Suprapubic skin (tissue), 4 donors: Measurements from ENCODE around the gene SLC17A1. TPM values are rescaled to one million over a fixed set of nuclear protein-coding genes. Genes with fewer than 3 reads are reported as not detected.

Experiments used
- DNase-seq, 2 donors: peaks; one replicate each; pipeline ENCODE4 v3.0.0-alpha.2; 2019; ENCODE audit warnings: low spot score in 2 of 2
- H3K27ac ChIP-seq: fragments of 200-600 bp; sonication (generic); one replicate; pipeline ENCODE4 v1.5.1; 2019
- H3K27me3 ChIP-seq: fragments of 200-600 bp; sonication (generic); one replicate; pipeline ENCODE4 v1.5.1; 2019
- H3K36me3 ChIP-seq: fragments of 200-600 bp; sonication (generic); one replicate; pipeline ENCODE4 v1.5.1; 2019
- H3K4me1 ChIP-seq: fragments of 200-600 bp; sonication (generic); one replicate; pipeline ENCODE4 v1.5.1; 2019
- H3K4me3 ChIP-seq: fragments of 200-600 bp; sonication (generic); one replicate; pipeline ENCODE4 v1.5.1; 2019; ENCODE audit warnings: mild to moderate bottlenecking
- H3K9me3 ChIP-seq: fragments of 200-600 bp; sonication (generic); one replicate; pipeline ENCODE4 v1.5.1; 2019
- EP300 ChIP-seq: sonication (generic); formaldehyde crosslinking; IDR thresholded peaks from one replicate; pipeline ENCODE4 v1.6.1; 2017; ENCODE audit warnings: antibody characterized with exemption
- POLR2A ChIP-seq, 2 donors: fragments of 450-650 bp; IDR thresholded peaks; one replicate each; pipeline ENCODE4 v1.6.1; 2017; ENCODE audit warnings: antibody characterized with exemption in 2 of 2, mild to moderate bottlenecking in 2 of 2, moderate library complexity in 2 of 2
- POLR2AphosphoS5 ChIP-seq, 3 donors: sonication (generic); formaldehyde crosslinking; IDR thresholded peaks; one replicate each; pipeline ENCODE4 v1.6.1; 2017; ENCODE audit warnings: antibody characterized with exemption in 3 of 3
- total RNA-seq, 4 donors: library from RNA; depleted of rRNA; stranded (reverse); fragments of >200 nt; gene quantifications; one replicate each; pipeline ENCODE4 v1.1.0, GENCODE V29; 2016
- TF ChIP-seq, protein P1 (sequence below), 2 donors: fragments of 200-600 bp in 1 of 2; fragments of 450-650 bp in 1 of 2; sonication (generic) in 1 of 2; IDR thresholded peaks; one replicate each; pipeline ENCODE4 v1.5.1; 2016 to 2019; ENCODE audit warnings: antibody characterized with exemption in 2 of 2, mild to moderate bottlenecking in 1 of 2, moderate library complexity in 1 of 2

Gene SLC17A1
- total RNA-seq, 4 donors from 2014 or later = not detected

GRCh38 chr6:25735261-25735660 lies 96.6 kb downstream of the SLC17A1 start:
- H3K27ac ChIP-seq = no peak overlapping the region
- H3K4me3 ChIP-seq = no peak overlapping the region
- H3K9me3 ChIP-seq = no peaks in the 10 kb centered on the region
- DNase-seq = no peak
- H3K4me1 ChIP-seq = no peaks in the 10 kb centered on the region
- TF ChIP-seq POLR2A (IDR thresholded peaks at IDR 0.05) (no peak), EP300 (no peak), POLR2AphosphoS5 (IDR thresholded peaks at IDR 0.05) (no peak)
- TF ChIP-seq, protein P1, sequence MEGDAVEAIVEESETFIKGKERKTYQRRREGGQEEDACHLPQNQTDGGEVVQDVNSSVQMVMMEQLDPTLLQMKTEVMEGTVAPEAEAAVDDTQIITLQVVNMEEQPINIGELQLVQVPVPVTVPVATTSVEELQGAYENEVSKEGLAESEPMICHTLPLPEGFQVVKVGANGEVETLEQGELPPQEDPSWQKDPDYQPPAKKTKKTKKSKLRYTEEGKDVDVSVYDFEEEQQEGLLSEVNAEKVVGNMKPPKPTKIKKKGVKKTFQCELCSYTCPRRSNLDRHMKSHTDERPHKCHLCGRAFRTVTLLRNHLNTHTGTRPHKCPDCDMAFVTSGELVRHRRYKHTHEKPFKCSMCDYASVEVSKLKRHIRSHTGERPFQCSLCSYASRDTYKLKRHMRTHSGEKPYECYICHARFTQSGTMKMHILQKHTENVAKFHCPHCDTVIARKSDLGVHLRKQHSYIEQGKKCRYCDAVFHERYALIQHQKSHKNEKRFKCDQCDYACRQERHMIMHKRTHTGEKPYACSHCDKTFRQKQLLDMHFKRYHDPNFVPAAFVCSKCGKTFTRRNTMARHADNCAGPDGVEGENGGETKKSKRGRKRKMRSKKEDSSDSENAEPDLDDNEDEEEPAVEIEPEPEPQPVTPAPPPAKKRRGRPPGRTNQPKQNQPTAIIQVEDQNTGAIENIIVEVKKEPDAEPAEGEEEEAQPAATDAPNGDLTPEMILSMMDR (IDR thresholded peaks at IDR 0.05) = no peak
- H3K27me3 ChIP-seq = peaks cover 5% of the 10 kb centered on the region
- no peaks in the 10 kb centered on the region for H3K36me3 ChIP-seq

Other genes starting within 250 kb of the SLC17A1 start
- gene SCGN, start 179.8 kb downstream of the SLC17A1 start, total RNA-seq = under 1 TPM in 1 of 4 donors, not detected in 3; 0.34 TPM
- not detected for gene SLC17A4, start 77.3 kb downstream of the SLC17A1 start, total RNA-seq
- not detected for gene SLC17A3, start 42.2 kb upstream of the SLC17A1 start, total RNA-seq
- not detected for gene SLC17A2, start 98.6 kb upstream of the SLC17A1 start, total RNA-seq
- 10 to 100 TPM in 1 of 4 donors, 1 to 10 TPM in 3; 3.9 to 14.9 (median 6.4) TPM for gene TRIM38, start 130.8 kb upstream of the SLC17A1 start, total RNA-seq